Calu3 (cell line): ENCODE data around the gene AP1S2. TPM values are rescaled to one million over a fixed set of nuclear protein-coding genes. Genes with fewer than 3 reads are reported as not detected.

Source experiments
- BruUV-seq: library from RNA; stranded (reverse); fragments of 400-500 nt; replicated peaks from 2 replicates; lab custom pipeline; 2021; lab: Mats Ljungman, UMichigan
- CTCF ChIA-PET: fragments of 300-600 bp; sonication (Branson Sonifier 250); formaldehyde crosslinking; loops from one replicate; lab custom pipeline; 2022; ENCODE audit warnings: antibody characterized with exemption; lab: Charles Lee
- DNase-seq: peaks from one replicate; pipeline ENCODE4 v3.0.0; 2022
- H3K27ac Mint-ChIP-seq: one replicate; pipeline ENCODE4 v1.8.0; 2022; ENCODE audit warnings: mixed read lengths; ENCODE audit not compliant: unreplicated experiment
- H3K27me3 Mint-ChIP-seq: one replicate; pipeline ENCODE4 v1.8.0; 2022; ENCODE audit warnings: mixed read lengths; ENCODE audit not compliant: unreplicated experiment
- H3K36me3 Mint-ChIP-seq: one replicate; pipeline ENCODE4 v1.8.0; 2022; ENCODE audit warnings: mild to moderate bottlenecking, moderate library complexity, mixed read lengths; ENCODE audit not compliant: insufficient read depth, unreplicated experiment
- H3K4me1 Mint-ChIP-seq: one replicate; pipeline ENCODE4 v1.8.0; 2022; ENCODE audit warnings: mild to moderate bottlenecking, low read depth, mixed read lengths; ENCODE audit not compliant: unreplicated experiment
- H3K4me3 Mint-ChIP-seq: one replicate; pipeline ENCODE4 v1.8.0; 2022; ENCODE audit warnings: mild to moderate bottlenecking, low read depth, moderate library complexity, mixed read lengths; ENCODE audit not compliant: unreplicated experiment
- H3K9me3 Mint-ChIP-seq: one replicate; pipeline ENCODE4 v1.8.0; 2022; ENCODE audit warnings: low read depth, mixed read lengths; ENCODE audit not compliant: unreplicated experiment
- CTCF ChIP-seq: fragments of 200-600 bp; IDR thresholded peaks from one replicate; pipeline ENCODE4 v1.8.0; 2022; ENCODE audit warnings: antibody characterized with exemption; ENCODE audit not compliant: unreplicated experiment
- intact Hi-C: fragments of 100-400 bp; cut with micrococcal nuclease; formaldehyde crosslinking; loops from one replicate; pipeline ENCODE4 v1.10.0; 2022; ENCODE audit not compliant: unreplicated experiment
- total RNA-seq: library from RNA; stranded (reverse); gene quantifications from 2 replicates; pipeline ENCODE4 v1.2.3, GENCODE V29; 2022

AP1S2 gene
- total RNA-seq, 1 experiment from 2014 or later, result 57.5 TPM

GRCh38 chrX:15812192-15812938 is 42.2 kb downstream of the AP1S2 start:
- BruUV-seq, result no TSS peak
- DNase-seq, result no peak
- H3K4me1 Mint-ChIP-seq, result no peaks in the 10 kb centered on the region
- intact Hi-C loops, result loop anchor here (10.0 kb wide), 2 partner anchors 128 to 162 kb away; no protein-coding TSS in a partner anchor
- H3K4me3 Mint-ChIP-seq, result no peak overlapping the region
- no peaks in the 10 kb centered on the region for H3K27me3 Mint-ChIP-seq
- no peaks in the 10 kb centered on the region for H3K36me3 Mint-ChIP-seq
- no peaks in the 10 kb centered on the region for H3K9me3 Mint-ChIP-seq
- H3K27ac Mint-ChIP-seq, result no peak overlapping the region
- CTCF ChIA-PET, result no interaction called here
- no peak for TF ChIP-seq CTCF

- H3K27ac Mint-ChIP-seq, result no peak overlapping the region
- TF ChIP-seq CTCF, result no peak
- peaks cover 7% of the 10 kb centered on the region for H3K36me3 Mint-ChIP-seq
- DNase-seq, result no peak
- BruUV-seq, result no TSS peak
- intact Hi-C loops, result no loop called here
- H3K9me3 Mint-ChIP-seq, result no peaks in the 10 kb centered on the region
- H3K4me3 Mint-ChIP-seq, result no peak overlapping the region
- H3K4me1 Mint-ChIP-seq, result no peaks in the 10 kb centered on the region
- no peaks in the 10 kb centered on the region for H3K27me3 Mint-ChIP-seq
- CTCF ChIA-PET, result no interaction called here
These were observed 46.4 kb downstream of the AP1S2 start for GRCh38 chrX:15808254-15808653.

GRCh38 chrX:15804563-15804962 is 50.0 kb downstream of the AP1S2 start:
- TF ChIP-seq CTCF, result no peak
- H3K9me3 Mint-ChIP-seq, result no peaks in the 10 kb centered on the region
- H3K27ac Mint-ChIP-seq, result no peak overlapping the region
- CTCF ChIA-PET, result no interaction called here
- no TSS peak for BruUV-seq
- no peaks in the 10 kb centered on the region for H3K4me1 Mint-ChIP-seq
- H3K27me3 Mint-ChIP-seq, result no peaks in the 10 kb centered on the region
- no peak for DNase-seq
- intact Hi-C loops, result no loop called here
- H3K4me3 Mint-ChIP-seq, result no peak overlapping the region
- H3K36me3 Mint-ChIP-seq, result peaks cover 7% of the 10 kb centered on the region

- Mint-ChIP-seq H3K27ac (no peak overlapping the region), H3K36me3 (peaks cover 6% of the 10 kb centered on the region), H3K9me3 (no peaks in the 10 kb centered on the region), H3K4me3 (no peak overlapping the region), H3K27me3 (no peaks in the 10 kb centered on the region), H3K4me1 (no peaks in the 10 kb centered on the region)
- no peak for DNase-seq
- no TSS peak for BruUV-seq
- no peak for TF ChIP-seq CTCF
- intact Hi-C loops, result no loop called here
- CTCF ChIA-PET, result interaction anchor here (0.7 to 0.9 kb wide), 2 partner anchors 11 to 85 kb away, joined by 3 read pairs; no protein-coding TSS in a partner anchor
These were observed 56.9 kb downstream of the AP1S2 start for GRCh38 chrX:15797707-15798106.
